MM.1S (cell line): ENCODE data around the gene ULK2.

ENCODE experiments used
- EZH2 ChIP-seq: fragments of 300-600 bp; sonication (generic); optimal IDR thresholded peaks from 2 replicates; pipeline ENCODE3; 2017; ENCODE audit warnings: low read depth, mild to moderate bottlenecking, antibody characterized with exemption, low read length, mixed read lengths
- EZH2phosphoT487 ChIP-seq: fragments of 300-600 bp; sonication (generic); IDR thresholded peaks from 2 replicates; pipeline ENCODE4 v1.6.1; 2018; ENCODE audit warnings: antibody characterized with exemption, low read length
- TF ChIP-seq, protein P1 (sequence below): fragments of 300-600 bp; sonication (generic); IDR thresholded peaks from 2 replicates; pipeline ENCODE4 v1.5.1; 2016; ENCODE audit warnings: antibody characterized with exemption, low read length, mixed read lengths

DNA sequence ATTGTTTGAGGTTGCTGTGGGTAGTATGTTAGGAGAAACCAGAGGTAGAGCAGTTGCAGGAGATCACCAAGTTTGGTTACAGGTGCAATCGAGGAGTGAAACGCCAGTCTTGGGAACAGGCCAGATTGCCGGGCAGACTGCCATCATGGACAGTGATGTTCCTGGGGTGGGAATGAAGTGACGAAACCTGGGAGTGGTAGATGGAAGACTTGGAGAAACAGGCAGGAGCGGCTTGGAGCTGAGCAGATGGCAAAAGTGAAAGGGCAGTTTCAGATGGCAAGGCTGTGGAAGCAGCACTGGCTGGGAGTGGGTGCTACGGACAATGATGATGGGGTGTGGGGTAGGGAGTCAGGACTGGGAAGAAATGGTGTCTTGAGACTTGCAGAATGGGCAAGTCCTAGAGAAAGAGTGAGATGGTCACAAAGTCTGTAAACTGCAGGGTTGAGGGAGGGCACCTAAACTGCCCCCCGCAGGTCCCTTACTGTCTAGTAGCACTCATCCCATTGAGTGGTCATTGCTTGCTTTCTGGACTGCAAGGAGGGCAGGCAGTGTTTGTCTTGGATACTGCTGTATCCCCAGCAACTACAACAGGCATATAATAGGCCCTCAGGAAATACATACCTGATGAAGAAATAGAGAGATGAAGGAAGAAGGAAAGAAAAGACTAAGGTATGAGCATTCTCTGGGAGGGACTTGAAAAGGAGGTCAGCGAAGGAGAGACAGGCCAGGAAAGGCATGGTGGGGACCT, 29.5 kb upstream of the ULK2 start:
- TF ChIP-seq, protein P1, sequence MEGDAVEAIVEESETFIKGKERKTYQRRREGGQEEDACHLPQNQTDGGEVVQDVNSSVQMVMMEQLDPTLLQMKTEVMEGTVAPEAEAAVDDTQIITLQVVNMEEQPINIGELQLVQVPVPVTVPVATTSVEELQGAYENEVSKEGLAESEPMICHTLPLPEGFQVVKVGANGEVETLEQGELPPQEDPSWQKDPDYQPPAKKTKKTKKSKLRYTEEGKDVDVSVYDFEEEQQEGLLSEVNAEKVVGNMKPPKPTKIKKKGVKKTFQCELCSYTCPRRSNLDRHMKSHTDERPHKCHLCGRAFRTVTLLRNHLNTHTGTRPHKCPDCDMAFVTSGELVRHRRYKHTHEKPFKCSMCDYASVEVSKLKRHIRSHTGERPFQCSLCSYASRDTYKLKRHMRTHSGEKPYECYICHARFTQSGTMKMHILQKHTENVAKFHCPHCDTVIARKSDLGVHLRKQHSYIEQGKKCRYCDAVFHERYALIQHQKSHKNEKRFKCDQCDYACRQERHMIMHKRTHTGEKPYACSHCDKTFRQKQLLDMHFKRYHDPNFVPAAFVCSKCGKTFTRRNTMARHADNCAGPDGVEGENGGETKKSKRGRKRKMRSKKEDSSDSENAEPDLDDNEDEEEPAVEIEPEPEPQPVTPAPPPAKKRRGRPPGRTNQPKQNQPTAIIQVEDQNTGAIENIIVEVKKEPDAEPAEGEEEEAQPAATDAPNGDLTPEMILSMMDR = no peak
- TF ChIP-seq EZH2phosphoT487 (no peak), EZH2 (no peak)
